NCI-H82 treated with DMSO at 0.1 percent for 48 hours (cell line): ENCODE measurements around the gene PPP1R13L.

ENCODE experiments used
- DNase-seq: peaks from one replicate; lab custom pipeline; 2025; ENCODE audit not compliant: unreplicated experiment; lab: John Stamatoyannopoulos, UW

Gene PPP1R13L

DNA sequence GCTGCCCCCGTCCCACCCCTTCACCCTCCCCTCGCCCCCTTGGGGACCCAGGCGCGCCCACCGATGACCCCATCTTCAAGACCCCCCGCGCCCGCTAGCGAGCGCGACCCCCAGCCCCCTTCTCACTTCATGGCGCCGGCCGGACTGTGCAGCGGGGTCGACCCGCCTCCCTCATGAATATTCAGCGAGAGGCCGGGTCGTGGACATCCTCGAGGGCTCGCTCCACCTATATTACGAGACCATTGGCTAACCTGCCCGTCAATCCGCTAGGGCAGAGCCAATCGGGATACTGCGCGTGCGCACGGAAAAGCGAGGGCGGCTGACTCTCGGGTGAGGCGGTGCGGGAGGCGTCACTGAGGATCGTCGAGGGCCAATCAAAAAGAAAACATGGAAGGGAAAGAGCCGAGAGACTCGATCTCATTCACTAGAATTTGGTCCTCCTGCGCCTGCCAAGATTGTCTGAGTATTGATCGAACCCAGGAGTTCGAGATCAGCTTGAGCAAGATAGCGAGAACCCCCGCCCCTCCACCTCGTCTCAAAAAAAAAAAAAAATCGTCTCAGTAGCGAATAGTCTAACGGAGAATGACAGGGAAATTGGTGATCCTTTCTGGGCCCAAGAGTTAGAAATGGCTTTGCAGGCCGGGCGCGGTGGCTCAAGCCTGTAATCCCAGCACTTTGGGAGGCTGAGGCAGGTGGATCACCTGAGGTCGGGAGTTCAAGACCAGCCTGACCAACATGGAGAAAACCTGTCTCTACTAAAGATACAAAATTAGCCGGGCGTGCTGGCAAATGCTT, 34.3 kb downstream of the PPP1R13L start, which contains the start of gene ERCC2:
TSS of gene ERCC2 (minus strand) at position 164 of the 795 bp plus-strand sequence. CDS start at position 131, 33 bp downstream.
- DNase-seq, result peak; percentile 94

DNA sequence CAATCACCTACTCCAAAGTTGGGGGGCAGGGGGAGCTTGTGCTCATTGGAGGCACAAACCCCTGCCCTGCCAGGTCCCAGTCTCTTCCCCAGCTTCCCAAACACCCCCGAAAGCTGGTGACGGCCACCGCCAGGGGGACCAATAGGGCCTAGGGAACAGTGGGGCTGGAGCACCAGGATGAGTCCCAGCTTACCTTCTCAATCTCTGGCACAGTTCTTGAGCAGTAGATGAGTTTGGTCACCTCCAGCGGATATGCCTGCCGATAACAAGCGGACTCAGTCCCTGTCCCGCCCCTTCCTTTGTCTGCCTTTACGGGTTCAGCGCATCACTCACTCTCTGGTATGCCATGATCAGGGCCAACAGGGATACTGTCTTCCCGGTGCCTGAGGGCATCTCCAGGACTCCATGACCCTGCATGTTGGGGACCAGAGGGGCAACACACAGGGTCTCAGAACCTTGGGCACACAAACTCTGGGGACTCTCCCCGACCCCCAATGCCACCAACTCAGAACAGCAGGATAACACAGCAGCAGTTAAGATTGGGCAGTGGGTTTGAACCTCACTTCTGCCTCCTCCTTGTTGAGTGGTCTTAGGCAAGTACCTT, 36.0 kb downstream of the PPP1R13L start:
- DNase-seq, result no peak

DNA sequence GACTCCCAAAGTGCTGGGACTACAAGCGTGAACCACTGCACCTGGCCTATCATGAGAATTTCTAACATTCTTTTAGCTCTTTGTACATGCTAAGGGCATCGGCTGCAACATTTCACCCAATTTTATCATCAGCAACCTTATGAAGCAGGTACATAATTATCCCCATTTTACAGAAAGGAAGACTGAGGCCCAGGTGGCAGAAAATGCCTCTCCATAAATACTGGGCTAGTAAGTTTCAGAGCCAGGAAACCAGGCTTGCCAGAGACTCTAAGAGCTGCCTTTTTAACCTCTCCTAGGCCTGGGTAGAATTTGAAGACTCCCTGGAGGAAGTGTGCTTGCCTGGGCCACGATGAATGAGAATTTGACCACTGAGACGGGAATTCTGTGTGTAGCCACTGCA, 36.7 kb downstream of the PPP1R13L start:
- DNase-seq, result no peak

DNA sequence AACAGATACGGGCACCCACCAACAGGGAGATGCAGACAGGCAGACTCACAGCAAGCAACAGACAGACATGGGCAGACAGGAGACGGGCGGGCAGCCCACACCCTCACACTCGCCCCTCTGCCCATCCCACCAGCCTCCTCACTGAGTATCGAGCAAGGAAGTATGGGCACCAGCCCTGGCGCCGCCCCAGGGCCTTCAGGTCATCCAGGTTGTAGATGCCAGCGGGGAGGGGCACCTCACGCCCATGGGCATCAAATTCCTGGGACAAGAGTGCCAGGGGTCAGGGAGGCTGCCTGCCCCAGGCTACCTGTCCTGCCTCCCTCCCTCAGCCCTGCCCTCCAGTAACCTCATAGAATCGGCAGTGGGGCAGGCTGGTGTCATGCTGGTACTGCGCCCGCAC, 40.2 kb downstream of the PPP1R13L start:
- DNase-seq, result no peak

DNA sequence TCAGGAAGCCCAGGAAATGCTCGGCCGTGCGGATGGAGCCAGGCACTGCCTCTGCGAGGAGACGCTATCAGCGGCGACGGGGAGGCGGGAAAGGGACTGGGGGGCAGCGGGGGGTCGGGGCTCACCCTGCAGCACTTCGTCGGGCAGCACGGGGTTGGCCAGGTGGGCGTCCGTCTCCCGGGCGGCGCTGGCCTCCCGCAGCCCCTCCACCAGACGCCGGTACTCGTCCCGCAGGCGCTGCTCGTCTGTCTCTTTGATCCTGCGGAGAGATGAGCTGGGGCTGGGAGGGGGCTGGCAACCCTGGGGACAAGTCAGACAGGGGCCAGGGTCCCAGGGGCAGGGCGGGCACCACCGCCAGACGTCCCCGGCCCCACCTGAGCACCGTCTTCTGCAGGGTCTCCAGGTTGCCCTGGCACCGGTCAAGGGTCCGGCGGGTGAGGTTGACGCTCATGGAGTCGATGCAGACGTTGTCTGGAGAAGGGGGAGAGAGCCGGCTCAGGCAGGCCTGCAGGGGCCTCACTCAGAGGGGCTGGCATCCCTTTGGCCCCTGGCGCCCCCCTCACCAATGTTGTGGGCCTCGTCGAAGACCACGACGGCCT, 40.9 kb downstream of the PPP1R13L start:
- DNase-seq, result no peak

DNA sequence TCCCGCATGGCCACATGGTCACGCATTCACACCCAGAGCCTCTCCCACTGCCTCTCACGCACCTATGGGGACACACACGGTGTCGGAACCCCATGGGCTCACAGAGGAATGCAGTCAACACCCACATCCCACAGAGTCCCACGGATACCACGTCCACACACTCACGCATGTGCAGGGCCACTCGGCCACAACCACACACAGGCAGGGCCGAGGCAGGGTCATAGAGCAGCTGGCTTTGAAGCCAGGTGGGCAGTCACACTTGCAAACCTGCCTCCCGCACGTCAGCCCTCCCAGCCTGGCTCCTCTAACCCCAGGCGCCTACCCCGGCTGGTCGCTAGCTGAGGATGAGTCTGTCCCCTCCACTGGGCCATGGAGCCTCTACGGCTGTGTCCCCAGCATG, 42.6 kb downstream of the PPP1R13L start:
- no peak for DNase-seq

DNA sequence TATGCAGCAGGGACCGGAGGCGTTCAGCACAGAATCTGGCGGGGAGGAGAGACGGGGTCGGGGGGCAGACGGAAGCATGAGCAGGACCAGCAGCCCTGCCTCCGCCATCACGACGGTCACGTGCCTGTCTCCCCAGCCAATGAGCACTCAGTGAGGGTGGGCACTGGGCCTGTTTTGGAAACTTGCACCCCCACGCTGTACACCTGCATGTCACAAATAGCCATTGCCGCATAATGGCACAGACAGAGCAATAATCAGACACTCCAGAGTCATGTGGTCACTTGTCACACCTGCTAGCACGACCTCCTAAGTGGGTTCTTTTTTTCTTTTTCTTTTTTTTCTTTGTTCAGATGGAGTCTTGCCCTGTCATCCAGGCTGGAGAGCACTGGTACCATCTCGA, 43.3 kb downstream of the PPP1R13L start:
- DNase-seq, result no peak

DNA sequence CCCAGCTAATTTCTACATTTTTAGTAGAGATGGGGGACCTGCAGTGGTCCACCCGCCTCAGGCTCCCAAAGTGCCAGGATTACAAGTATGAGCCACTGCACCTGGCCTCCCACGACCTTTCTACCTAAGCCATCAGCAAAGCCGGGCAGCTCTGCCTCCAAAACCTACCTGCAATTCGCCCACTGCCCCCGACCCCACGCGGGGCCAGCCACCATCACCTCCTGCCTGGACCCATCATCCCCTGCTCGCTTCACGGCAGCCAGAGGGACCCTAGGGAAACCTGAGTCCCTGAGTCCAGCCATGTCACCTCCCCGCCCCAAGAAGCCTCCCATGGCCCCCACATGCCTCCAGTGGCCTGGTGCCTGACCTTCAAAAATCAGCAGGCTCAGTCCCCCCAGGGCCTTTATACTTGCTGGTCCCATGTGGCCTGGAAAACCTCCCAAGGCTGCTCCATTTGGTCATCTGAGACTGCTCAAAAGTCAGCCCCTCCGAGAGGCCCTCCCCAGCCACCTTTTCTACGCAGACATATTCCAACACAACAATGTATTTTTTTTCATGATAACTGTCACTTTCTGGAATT, 46.6 kb downstream of the PPP1R13L start:
- DNase-seq, result no peak

DNA sequence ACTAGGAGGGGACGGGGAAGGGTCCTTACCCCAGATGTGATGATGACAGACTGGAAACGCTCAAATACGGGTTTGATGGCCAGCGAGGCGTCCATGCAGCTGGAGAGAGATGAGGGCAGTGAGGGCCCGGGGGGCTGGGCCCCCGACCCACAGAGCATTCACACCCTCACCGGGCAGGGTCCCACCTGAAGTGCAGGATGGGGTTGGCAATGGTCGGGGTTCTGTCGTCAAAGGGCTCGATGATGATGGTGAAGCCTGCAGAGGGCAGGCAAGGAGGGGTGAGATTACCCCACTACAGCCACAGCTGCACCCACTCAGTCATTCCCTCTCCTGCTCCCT, 47.5 kb downstream of the PPP1R13L start:
- DNase-seq, result no peak

DNA sequence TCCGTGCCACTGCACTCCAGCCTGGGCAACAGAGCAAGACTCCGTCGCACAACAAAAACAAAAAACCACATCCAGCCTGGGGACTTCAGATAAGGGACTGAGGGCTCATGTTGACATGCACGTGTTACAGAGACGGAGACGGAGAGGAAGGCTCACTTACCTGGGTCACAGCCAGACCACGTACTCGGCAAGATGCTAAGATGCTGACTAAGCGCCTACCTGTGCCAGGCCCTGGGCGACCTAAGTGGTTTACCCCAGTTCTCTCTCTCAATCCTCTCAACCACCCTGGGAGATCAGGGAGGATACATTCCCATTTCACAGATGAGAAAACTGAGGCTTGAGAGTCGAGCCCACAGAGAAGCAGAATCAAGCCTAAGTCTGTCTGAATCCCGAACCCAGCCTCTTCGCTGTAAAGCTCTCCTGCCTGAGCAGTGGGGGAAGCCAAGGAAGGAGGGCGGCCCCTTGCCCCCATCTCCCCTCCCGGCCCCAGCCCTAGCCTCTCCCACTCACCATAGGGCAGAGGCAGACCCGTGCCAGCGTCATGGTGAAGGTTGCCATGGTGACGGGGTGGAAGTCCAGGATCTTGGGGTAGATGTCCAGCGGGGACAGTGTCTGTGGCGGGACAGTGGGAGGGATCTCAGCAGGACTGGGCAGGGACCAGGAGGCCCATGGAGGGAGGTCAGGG, 48.0 kb downstream of the PPP1R13L start:
- no peak for DNase-seq

DNA sequence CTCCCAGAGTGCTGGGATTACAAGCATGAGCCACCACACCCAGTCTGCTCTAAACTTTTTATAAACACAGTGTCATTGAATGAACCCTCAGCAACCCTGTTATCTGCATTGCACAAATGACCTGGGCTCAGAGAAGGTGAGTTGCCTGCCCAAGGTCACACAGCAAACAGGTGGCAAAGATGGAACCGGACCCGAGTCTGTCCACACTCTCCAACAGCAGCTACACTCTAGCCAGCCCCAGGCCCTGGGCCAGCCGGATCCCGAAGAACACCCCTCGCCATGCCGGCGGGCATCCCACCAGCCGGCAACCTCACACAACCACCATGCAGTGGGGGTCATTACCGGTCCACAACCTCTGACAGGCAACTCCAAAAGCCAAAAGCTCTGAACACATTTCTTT, 49.0 kb downstream of the PPP1R13L start:
- no peak for DNase-seq

DNA sequence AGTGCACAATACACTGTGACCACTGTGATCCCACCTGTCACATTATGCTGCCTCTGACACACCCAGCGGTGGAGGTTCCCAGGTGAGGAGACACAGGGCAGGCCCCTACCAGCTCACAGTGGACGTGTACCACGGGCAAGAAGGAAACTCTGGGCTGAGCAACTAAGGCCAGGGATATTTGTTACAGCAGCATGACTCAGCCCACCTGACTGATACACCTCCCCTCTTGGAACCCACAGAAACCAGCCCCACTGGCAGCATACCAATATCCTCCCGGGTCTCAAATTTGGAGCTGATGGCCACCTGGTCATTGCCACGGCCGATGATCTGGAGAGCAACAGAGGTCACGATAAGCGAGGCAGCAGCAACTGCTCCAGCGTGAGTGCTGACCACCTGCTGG, 49.5 kb downstream of the PPP1R13L start:
- no peak for DNase-seq

DNA sequence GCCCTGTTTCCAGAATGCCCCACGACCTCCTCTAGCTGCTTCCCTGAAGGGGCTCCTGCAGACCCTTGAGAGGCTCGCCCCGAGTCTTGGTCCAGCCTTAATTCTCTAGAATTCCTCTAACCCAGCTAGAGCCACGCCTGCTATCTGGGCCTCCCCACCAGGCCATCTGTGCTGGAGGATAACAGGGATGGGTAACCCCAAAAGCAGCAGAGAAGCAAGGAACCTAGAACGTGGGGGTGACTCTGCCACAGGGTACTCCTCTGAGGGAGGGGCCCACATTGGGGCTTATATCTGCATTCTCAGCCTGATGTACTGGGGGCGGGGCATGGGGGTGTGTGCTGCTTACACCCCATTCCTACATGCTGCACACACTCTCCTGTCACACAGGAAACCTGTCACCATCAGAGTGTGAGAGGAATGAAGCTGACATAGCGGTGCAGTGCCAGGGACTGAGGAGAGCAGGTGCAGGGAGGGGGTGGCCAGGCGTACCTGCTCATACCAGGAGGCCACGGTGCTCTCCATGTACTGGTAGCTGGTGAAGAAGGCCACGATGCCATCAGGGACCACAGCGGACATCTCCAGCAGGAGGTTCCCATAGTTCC, 50.5 kb downstream of the PPP1R13L start:
- no peak for DNase-seq

DNA sequence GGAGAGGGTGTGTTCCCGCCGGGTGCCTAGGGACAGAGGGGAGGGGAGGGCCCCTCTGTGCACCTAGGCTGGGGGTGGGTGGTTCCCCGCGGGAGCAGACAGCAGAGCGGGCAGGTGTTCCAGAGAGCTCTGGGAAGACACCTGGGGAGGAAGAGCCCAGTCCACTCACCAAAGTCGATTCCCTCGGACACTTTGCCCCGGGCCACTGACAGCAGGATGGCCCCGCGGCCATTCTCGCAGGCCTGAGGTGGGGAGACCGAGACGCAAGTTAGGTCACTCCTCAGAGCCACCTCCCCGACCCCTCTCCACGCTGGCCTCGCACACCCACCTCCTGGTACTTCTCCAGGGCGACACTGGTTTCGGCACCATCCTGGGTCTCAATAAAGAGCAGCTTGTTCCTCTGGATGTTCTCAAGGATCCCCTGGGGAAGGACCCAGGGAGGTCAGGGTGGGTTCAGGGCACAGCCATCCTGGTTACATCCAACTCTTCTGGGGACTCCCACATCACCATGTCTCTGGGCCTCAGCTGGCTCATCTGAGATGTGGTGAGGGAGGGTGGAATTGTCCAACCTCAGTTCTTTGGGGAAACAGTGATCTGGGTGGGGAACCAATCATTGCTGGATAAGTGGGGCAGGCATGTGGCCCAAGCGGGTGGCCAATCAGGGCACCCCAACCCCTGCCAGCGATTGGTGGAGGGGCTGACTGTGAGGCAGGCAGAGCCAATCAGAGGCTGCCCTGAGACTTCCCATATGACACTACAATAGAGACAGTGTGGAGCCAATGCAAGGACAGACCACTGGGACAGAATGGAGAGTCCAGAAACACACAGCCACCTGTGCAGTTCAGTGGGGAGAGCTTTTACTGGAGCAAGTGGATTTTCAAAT, 51.7 kb downstream of the PPP1R13L start:
- no peak for DNase-seq

DNA sequence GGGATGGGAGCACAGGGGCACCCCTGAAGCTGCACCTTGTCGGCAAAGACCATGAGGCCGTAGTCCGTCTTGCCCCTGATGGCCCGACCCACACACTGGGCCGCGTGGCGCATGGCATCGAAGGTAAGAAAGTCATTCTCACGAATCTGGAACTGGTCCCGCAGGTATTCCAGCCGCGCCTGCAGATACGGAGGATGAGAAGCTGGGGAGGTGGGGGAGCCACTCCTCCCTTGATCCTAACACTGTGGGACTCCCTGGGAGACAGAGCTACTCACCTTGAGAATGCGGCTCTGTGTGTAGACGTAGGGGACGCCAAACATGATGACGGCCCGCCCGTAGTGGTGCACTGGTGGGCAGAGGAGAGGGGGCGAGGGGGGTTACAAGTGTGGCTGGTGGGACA, 52.4 kb downstream of the PPP1R13L start:
- no peak for DNase-seq

DNA sequence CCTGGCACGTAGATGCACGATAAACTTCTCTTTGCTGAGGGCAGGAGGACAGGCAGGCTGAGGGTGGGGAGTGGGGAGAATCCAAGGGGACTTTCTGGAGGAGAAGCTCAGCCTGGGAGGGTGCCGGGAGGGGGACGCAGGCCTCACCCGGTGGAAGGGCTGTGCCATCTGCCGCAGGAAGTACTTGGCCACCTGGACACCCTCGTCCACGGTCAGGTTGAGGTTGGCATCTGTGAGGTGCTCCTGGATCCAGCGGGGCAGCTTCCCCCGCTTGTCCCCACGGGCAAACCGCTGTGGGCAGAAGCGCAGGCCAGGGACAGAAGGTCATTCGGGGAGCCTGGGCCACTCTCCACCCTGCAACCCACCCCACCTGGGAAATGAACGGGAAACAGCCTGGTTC, 52.8 kb downstream of the PPP1R13L start:
- no peak for DNase-seq

DNA sequence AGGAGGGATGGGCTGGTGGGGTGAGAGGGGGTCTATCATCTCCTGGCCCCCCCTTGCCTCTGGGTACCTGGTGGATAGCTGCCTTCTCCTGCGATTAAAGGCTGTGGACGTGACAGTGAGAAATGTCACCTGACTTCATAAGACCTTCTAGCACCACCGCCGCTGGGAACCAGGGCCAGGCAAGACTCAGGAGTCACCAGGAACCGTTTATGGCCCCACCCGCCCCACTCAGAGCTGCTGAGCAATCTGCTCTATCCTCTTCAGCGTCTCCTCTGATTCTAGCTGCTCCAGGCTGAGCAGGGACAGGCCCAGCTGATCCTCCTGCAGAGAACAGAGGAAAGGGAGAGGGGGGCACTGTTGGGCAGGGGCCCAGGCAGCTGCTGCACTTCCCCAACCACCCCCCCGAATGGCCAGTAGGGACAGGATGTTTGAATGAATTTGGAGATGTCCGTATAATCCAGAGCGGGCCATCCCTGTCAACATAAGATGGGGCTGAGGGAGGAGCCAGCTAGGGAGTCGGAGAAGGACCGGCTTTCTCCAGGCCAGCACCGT, 53.4 kb downstream of the PPP1R13L start:
- DNase-seq, result no peak

DNA sequence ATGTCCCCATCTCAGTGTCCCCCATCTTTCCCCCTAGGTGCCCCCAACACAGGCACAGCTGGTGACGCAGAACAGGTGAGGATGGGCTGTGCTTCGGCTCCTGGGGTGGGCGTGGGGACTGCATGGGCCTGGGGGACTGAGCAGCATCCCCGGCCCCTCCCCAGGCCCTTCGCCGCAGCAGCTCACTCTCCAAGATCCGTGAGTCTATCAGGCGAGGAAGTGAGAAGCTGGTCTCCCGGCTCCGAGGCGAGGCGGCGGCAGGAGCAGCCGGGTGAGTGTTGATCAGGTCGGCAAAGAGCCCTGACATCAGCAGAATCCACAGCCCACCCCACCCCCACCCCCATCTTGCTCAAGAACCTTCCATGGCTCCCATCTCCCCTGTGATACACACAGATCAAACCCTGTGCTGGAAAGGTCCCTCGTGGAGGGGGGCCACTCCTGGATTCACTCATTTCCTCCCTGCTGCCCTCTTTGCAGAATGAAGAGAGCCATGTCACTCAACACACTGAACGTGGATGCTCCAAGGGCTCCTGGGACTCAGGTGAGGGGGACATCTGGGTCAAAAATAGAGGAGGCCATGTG, 54.3 kb downstream of the PPP1R13L start:
- no peak for DNase-seq

DNA sequence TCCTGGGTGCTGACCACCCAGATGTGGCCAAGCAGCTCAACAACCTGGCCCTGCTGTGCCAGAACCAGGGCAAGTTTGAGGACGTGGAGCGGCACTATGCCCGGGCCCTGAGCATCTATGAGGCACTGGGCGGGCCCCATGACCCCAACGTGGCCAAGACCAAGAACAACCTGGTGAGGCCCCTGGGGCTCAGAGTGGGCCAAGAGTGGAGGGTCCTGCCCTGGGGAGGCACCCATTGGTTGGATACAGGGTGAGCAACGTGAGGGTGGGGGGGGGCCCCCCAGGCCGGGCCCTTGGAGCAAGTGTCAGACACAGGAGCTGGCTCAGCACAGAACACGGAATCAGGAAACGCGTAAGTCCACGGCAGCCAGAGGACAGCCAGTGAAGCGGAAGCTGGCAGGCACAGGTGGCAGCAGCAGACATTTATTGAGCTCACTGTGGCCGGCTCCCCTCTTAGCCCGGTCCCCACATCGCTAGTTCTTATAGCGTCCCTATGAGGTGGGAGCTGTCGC, 55.4 kb downstream of the PPP1R13L start:
- DNase-seq, result no peak
